DND-41 (cell line): ENCODE data around the gene ZRANB1.

Experiments used
- ATAC-seq: fragments of 200-7000 bp; cut with Tn5 transposase; 3 replicates; pipeline ENCODE4 v1.9.1; 2021; ENCODE audit warnings: low read depth; ENCODE audit not compliant: insufficient read depth
- DNase-seq: peaks from one replicate; pipeline ENCODE4 v3.0.0-alpha.2; 2020
- H2AFZ ChIP-seq: 2 replicates; pipeline ENCODE4 v1.6.0; 2012; ENCODE audit warnings: low read depth, low read length
- H3K27ac ChIP-seq: 2 replicates; pipeline ENCODE4 v1.5.1; 2012; ENCODE audit warnings: low read length, inconsistent platforms
- H3K27me3 ChIP-seq: fragments of 200-600 bp; sonication (generic); 2 replicates; pipeline ENCODE4 v1.6.0; 2012; ENCODE audit warnings: low read length, mild to moderate bottlenecking, inconsistent platforms; ENCODE audit not compliant: insufficient read depth, poor library complexity
- H3K36me3 ChIP-seq: 2 replicates; pipeline ENCODE4 v1.5.1; 2012; ENCODE audit warnings: low read length, inconsistent platforms; ENCODE audit not compliant: insufficient read depth
- H3K4me1 ChIP-seq: 2 replicates; pipeline ENCODE4 v1.5.1; 2012; ENCODE audit warnings: mild to moderate bottlenecking, low read length; ENCODE audit not compliant: insufficient read depth
- H3K4me2 ChIP-seq: 2 replicates; pipeline ENCODE4 v1.6.0; 2012; ENCODE audit warnings: mild to moderate bottlenecking, moderate library complexity, low read length, inconsistent platforms; ENCODE audit not compliant: insufficient read depth
- H3K4me3 ChIP-seq, 2 experiments: fragments of 200-600 bp in 1 of 2; shearing (Covaris generic) in 1 of 2; 2 replicates each; pipeline ENCODE4 v1.5.1; 2012 to 2016; ENCODE audit warnings: inconsistent platforms in 2 of 2, low read length in 2 of 2, mild to moderate bottlenecking in 2 of 2, low read depth in 1 of 2, moderate library complexity in 1 of 2
- H3K79me2 ChIP-seq: 2 replicates; pipeline ENCODE4 v1.6.0; 2012; ENCODE audit warnings: low read length, inconsistent platforms; ENCODE audit not compliant: insufficient read depth
- H3K9ac ChIP-seq: 2 replicates; pipeline ENCODE4 v1.6.0; 2012; ENCODE audit warnings: low read depth, mild to moderate bottlenecking, inconsistent platforms, low read length, moderate library complexity
- H3K9me3 ChIP-seq: 2 replicates; pipeline ENCODE4 v1.5.1; 2012; ENCODE audit warnings: low read length, moderate library complexity, mild to moderate bottlenecking, inconsistent platforms; ENCODE audit not compliant: insufficient read depth, severe bottlenecking
- H4K20me1 ChIP-seq: 2 replicates; pipeline ENCODE4 v1.6.0; 2012; ENCODE audit warnings: low read length; ENCODE audit not compliant: insufficient read depth
- CTCF ChIP-seq: IDR thresholded peaks from 2 replicates; pipeline ENCODE4 v1.5.1; 2012; ENCODE audit warnings: borderline replicate concordance, low read length, moderate library complexity, mild to moderate bottlenecking; ENCODE audit not compliant: poor library complexity, severe bottlenecking; ENCODE audit errors: extremely low read depth
- EZH2 ChIP-seq: IDR thresholded peaks from 3 replicates; pipeline ENCODE4 v1.6.1; 2012; ENCODE audit warnings: borderline replicate concordance, low read depth, mild to moderate bottlenecking, moderate library complexity, low read length, inconsistent platforms; ENCODE audit not compliant: severe bottlenecking

The ZRANB1 gene

DNA sequence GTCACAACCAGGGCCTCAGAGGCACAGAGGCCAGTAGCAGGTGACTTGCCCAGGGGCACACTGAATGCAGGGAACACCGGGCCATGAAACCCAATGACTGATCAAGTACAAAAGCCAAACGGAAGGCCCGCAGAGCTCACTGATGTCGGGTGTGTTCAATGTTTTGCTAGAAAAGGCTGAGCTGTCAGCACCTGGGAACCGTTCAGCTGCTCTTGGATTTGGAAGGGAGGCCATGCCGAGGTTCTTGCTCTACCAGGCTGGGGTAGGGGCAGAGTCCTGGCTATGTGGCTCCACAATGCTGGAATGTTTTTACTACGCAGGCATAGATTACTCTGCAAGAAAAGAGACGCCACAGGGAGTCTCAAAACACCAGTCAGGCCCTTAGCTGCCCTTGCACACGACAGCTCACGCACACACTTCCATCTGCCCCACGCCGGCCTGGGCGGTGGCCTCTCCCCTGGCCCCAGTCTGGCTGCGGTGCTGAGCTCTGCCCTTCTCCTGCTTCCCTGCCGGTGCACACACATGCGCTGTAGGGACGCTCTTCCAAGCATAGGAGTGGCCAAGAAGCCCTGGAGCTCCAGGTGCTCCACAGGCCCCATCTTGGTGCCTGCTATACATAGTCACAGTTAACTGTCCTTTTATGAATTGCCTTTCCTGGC, 79.9 kb downstream of the ZRANB1 start:
- H3K4me3 ChIP-seq, result no peak overlapping the region
- TF ChIP-seq CTCF, result no peak
- no peak for TF ChIP-seq EZH2
- no peaks in the 10 kb centered on the region for H3K9me3 ChIP-seq
- peaks cover 20% of the 10 kb centered on the region for H4K20me1 ChIP-seq
- peaks cover 9% of the 10 kb centered on the region for H3K36me3 ChIP-seq
- no peak overlapping the region for H2AFZ ChIP-seq
- peaks cover 34% of the 10 kb centered on the region for H3K79me2 ChIP-seq
- no peak overlapping the region for H3K4me2 ChIP-seq
- no peak overlapping the region for H3K9ac ChIP-seq
- no peak for ATAC-seq
- no peak overlapping the region for H3K27ac ChIP-seq
- H3K27me3 ChIP-seq, result no peaks in the 10 kb centered on the region
- no peaks in the 10 kb centered on the region for H3K4me1 ChIP-seq
- DNase-seq, result no peak

DNA sequence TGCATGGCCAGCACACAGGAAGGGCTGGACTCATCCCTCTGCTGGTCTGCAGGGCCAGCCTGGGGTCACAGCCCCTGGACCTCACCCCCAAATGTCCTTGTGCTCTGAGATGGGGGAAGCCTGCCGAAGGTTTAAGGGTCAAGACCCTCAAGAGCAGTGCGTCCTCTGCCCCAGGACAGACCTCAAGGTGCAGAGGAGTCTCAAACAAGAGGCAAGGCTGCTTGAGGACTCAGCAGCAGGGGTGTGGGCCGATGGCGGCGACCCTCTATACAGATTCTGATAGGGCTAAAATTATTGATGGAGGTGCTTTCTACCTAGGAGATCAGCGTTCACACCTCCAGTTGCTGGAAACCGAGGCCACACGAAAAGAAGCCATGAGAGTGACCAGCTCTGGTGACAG, 80.7 kb downstream of the ZRANB1 start:
- TF ChIP-seq EZH2 (no peak), CTCF (no peak)
- no peaks in the 10 kb centered on the region for H3K27me3 ChIP-seq
- DNase-seq (no peak), ATAC-seq (no peak)
- no peak overlapping the region for H2AFZ ChIP-seq
- H3K4me1 ChIP-seq, result no peaks in the 10 kb centered on the region
- no peak overlapping the region for H3K27ac ChIP-seq
- no peak overlapping the region for H3K9ac ChIP-seq
- peaks cover 32% of the 10 kb centered on the region for H3K79me2 ChIP-seq
- H3K36me3 ChIP-seq, result peaks cover 15% of the 10 kb centered on the region
- H3K4me2 ChIP-seq, result no peak overlapping the region
- peaks cover 20% of the 10 kb centered on the region for H4K20me1 ChIP-seq
- H3K4me3 ChIP-seq, result no peak overlapping the region
- H3K9me3 ChIP-seq, result no peaks in the 10 kb centered on the region

DNA sequence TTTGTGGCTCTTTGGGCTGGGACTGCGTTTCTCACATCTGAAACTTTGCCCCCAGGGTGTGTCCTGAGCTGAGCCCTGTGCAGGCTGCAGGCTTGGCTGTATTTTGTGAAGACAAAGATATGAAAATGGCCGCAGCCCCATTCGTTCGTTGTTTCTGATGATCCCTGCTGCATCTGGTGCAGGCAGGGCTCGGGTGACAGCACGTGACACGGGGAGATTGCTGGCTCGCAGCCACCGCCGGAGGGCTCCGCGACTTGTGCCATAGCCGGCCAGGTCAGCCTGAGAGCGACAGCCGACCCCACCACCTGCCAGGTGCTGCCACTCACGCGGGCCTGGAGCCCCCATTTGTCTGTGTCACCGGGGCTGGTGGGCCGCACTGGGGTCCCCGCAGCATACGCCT, 81.3 kb downstream of the ZRANB1 start:
- Histone ChIP-seq H4K20me1 (peaks cover 24% of the 10 kb centered on the region), H3K9me3 (no peaks in the 10 kb centered on the region), H3K4me2 (no peak overlapping the region), H3K27ac (no peak overlapping the region), H3K9ac (no peak overlapping the region), H3K79me2 (peaks cover 31% of the 10 kb centered on the region), H3K4me3 (no peak overlapping the region), H3K4me1 (no peaks in the 10 kb centered on the region), H2AFZ (no peak overlapping the region), H3K27me3 (no peaks in the 10 kb centered on the region), H3K36me3 (peaks cover 15% of the 10 kb centered on the region)
- TF ChIP-seq EZH2 (no peak), CTCF (no peak)
- DNase-seq (no peak), ATAC-seq (no peak)
